ENCODE data around the gene ATP1A1.

The ATP1A1 gene

GRCh38 chr1:116391185-116391584, 18.1 kb downstream of the ATP1A1 start:
- DNase-seq (ENCODE audit: low spot score), result no peak

GRCh38 chr1:116392717-116393404, 19.8 kb downstream of the ATP1A1 start:
- DNase-seq (ENCODE audit: low spot score), result no peak

GRCh38 chr1:116393792-116394191, 20.7 kb downstream of the ATP1A1 start:
- DNase-seq (ENCODE audit: low spot score), result no peak

- DNase-seq (ENCODE audit: low spot score), result no peak
Observed at GRCh38 chr1:116394270-116394669, 21.2 kb downstream of the ATP1A1 start.

DNA sequence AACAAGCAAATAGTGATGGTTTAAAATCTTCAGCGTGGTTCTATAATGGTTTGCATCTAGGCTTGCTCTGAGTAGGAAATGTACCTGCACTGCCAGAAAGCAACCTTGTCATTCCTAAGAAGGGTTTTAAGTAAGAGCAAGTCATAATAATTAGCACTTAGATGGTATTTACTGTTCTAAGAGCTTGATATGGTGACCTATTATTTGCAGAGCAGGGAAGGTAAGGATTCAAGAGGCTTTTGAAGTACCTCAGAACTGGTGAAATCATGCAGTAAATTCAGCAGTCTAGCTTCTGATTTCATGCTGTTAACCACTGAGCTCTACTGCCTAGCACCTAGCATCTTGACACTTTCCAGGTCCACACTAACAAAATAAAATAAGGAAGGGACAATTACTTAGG, 23.7 kb downstream of the ATP1A1 start:
- no peak for DNase-seq (ENCODE audit: low spot score)

GRCh38 chr1:116397728-116398127, 24.7 kb downstream of the ATP1A1 start:
- no peak for DNase-seq (ENCODE audit: low spot score)

GRCh38 chr1:116400780-116401179, 27.7 kb downstream of the ATP1A1 start:
- no peak for DNase-seq (ENCODE audit: low spot score)

DNA sequence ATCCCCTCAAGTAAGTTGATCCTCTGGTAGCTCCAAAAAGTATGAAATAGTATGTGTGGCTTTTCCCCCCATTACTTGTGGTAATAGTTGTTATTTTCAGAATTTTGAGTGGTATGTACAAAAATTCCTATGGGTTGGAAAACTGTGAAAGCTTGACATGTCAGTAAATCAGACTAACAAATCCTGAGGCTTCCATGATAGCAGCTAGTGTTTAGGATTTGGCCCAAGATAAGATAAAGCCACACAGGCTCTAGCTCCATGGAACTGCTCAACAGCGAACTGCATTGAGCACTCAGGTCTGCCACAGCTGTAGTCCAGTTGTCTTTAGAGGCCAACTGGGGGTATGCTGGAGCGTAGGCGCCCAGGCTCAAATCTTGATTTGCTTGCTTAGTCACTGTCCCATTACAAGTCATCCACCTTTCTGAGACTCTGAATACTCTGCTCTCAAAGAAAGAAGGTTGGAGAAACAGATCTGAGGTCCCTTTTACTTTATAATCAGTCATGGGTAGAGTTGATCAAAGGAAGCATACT, 28.7 kb downstream of the ATP1A1 start:
- no peak for DNase-seq (ENCODE audit: low spot score)

- no peak for DNase-seq (ENCODE audit: low spot score)
Observed at GRCh38 chr1:116402333-116402732, 29.3 kb downstream of the ATP1A1 start.

DNA sequence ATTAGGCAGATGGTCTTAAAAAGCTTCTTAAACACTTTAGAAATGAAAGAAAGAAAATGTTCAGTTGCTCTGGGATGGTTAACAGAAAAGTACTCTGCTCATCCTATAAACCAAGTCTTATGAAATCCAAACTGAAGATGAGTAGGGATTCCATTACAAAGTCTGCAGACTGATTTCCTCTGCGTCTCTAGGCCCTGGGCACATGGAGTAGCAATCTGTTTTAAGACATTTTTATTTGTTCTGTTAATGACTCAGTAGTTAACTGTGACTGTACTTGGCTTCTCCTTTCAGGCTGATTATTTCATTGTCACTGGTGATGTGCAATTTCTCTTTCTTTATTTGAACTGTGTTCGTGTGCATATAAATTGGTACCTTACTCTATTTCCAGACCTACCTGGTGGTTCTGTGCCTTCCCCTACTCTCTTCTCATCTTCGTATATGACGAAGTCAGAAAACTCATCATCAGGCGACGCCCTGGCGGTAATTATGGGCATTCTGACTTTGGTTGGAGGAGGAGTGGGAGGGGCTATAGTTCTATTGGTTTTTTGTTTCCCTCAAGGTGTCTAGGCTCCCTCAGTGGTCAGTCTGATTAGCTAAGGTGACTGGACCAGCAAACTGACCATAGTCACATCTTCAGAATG, 30.6 kb downstream of the ATP1A1 start:
- DNase-seq (ENCODE audit: low spot score), result no peak

GRCh38 chr1:116404699-116405098, 31.7 kb downstream of the ATP1A1 start:
- DNase-seq (ENCODE audit: low spot score), result no peak

- DNase-seq (ENCODE audit: low spot score), result no peak
Observed at GRCh38 chr1:116405241-116406135, 32.4 kb downstream of the ATP1A1 start.

GRCh38 chr1:116407033-116407432, 34.0 kb downstream of the ATP1A1 start:
- no peak for DNase-seq (ENCODE audit: low spot score)

GRCh38 chr1:116408193-116408592, 35.1 kb downstream of the ATP1A1 start:
- no peak for DNase-seq (ENCODE audit: low spot score)

- DNase-seq (ENCODE audit: low spot score), result no peak
Observed at GRCh38 chr1:116408803-116409720, 36.0 kb downstream of the ATP1A1 start.

- no peak for DNase-seq (ENCODE audit: low spot score)
Observed at GRCh38 chr1:116409751-116410191, 36.7 kb downstream of the ATP1A1 start.

DNA sequence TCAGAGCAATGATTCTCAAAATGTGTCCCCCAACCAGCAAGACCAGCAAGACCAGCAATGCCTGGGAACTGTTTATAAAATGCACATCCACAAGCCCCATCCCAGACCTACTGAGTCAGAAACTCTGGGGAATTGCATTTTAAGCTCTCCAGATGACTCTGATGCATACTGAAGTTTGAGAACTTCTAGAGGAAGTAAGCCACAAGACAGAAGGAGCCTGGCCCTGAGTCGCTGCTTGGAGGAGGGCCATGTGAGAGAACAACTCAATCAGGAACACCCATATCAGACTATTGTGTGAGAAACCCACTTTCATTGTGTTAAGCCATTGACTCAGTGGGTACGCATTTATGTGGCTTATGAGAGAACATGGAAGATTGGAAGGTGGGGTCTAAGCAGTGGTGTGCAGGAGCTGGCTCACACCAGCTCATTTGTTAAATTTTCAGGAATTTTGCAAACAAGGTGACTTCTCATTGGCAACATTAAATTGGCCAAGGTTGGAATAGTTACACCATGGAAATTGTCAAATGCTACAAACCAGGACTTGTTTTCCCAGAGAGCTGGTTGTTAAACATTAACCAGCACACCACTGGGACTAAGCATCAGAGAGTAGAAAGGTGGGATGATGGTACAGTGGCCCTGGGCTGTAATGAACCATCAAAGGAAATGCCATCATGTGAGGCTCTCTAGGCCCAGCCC, 38.9 kb downstream of the ATP1A1 start:
- DNase-seq (ENCODE audit: low spot score), result no peak

DNA sequence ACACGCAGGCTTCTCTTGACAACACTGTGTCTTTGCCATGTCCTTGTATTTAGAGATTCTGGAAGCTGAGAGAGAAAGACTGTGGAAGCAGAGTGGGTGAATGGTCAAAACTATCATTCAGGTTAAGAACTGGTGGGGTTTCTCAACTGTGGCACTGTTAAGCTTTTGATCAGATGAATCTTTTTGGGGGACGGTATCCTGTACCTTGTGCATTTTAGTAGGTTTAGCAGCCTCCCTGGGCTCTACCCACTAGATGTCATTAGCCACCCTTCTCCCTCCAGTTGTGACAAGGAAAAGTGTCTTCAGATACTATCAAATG, 39.4 kb downstream of the ATP1A1 start:
- no peak for DNase-seq (ENCODE audit: low spot score)

DNA sequence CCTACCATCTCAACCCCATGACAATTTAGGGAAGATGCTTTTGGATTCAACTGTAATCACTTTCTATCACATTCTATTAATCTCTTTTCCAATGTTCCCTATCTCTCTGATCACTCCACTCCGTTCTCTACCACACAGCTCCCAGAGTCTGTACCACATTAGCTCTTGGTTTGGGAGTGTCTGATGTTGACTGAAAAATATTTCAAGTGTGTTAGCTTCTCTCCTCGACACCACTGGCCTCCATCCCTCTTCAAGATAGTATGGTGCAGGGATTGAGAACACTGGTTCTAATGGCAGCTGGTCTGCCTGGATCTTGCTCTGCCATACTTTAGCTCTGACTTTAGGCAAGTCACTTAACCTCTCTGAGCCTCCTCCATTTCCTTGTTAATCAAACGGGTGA, 39.9 kb downstream of the ATP1A1 start:
- DNase-seq (ENCODE audit: low spot score), result no peak

GRCh38 chr1:116413414-116413813, 40.4 kb downstream of the ATP1A1 start:
- DNase-seq (ENCODE audit: low spot score), result no peak

GRCh38 chr1:116414364-116414763, 41.3 kb downstream of the ATP1A1 start:
- DNase-seq (ENCODE audit: low spot score), result no peak
